Measurements from ENCODE around the gene MMEL1. TPM values are rescaled to one million over a fixed set of nuclear protein-coding genes. Genes with fewer than 3 reads are reported as not detected.

MMEL1 gene
- total and polyA plus RNA-seq, 2 donors (not counting 1 experiment from before 2014, with no cell fraction given), result not detected

- Mint-ChIP-seq H3K27ac (no peak overlapping the region), H3K9me3 (ENCODE audit: insufficient read depth) (peaks cover 2% of the 10 kb centered on the region), H3K4me3 (no peak overlapping the region), H3K4me1 (no peaks in the 10 kb centered on the region), H3K27me3 (peaks cover 9% of the 10 kb centered on the region)
- no peaks in the 10 kb centered on the region for H4K20me1 ChIP-seq (ENCODE audit: control insufficient read depth, insufficient read depth, low read length, poor library complexity, severe bottlenecking)
- no peak overlapping the region for H2AFZ ChIP-seq (ENCODE audit: insufficient read depth, low read depth, low read length, poor library complexity, severe bottlenecking)
- no peak overlapping the region for H3K4me2 ChIP-seq (replicated peaks; ENCODE audit: low read depth, low read length, poor library complexity, severe bottlenecking)
- no peak for TF ChIP-seq EZH2 (IDR thresholded peaks at IDR 0.05; ENCODE audit: borderline replicate concordance, insufficient read depth, low read depth, low read length, poor library complexity, severe bottlenecking)
- peaks cover 0 to 4% of the 10 kb centered on the region in 2 donors for H3K4me1 ChIP-seq (ENCODE audit: control insufficient read depth in 2 of 2, insufficient read depth in 2 of 2, low read length in 2 of 2)
- WGBS (ENCODE audit: insufficient coverage), result 91% methylated on average over 17 of the region's 17 CpGs
- peaks cover 0 to 19% (median 0%) of the 10 kb centered on the region in 4 experiments for H3K27me3 ChIP-seq (replicated peaks in 1 of 4; ENCODE audit: control extremely low read depth in 1 of 4, control insufficient read depth in 3 of 4, insufficient read depth in 4 of 4, low read length in 3 of 4)
- ATAC-seq (ENCODE audit: low read depth) (no peak), DNase-seq (no peak)
- POLR2A ChIA-PET, result no interaction called here
- no peak overlapping the region for H3K9ac ChIP-seq (ENCODE audit: low read length)
- H3K36me3 ChIP-seq (replicated peaks in 1 of 2; ENCODE audit: control extremely low read depth in 1 of 2, control insufficient read depth in 1 of 2, extremely low read depth in 1 of 2, insufficient read depth in 2 of 2, low read length in 1 of 2), result no peaks in the 10 kb centered on the region
- H3K27ac ChIP-seq (ENCODE audit: low read length in 2 of 2), result no peak overlapping the region
- no peak overlapping the region for H3K4me3 ChIP-seq (ENCODE audit: control extremely low read depth in 1 of 5, extremely low read depth in 1 of 5, insufficient read depth in 1 of 5, low read depth in 2 of 5, low read length in 4 of 5)
- CTCF ChIA-PET, result no interaction called here
- peaks cover 2 to 8% (median 5%) of the 10 kb centered on the region in 3 donors for H3K9me3 ChIP-seq (ENCODE audit: control extremely low read depth in 1 of 3, control insufficient read depth in 2 of 3, insufficient read depth in 1 of 3, low read length in 2 of 3)
- intact Hi-C loops (cut with micrococcal nuclease), result no loop called here
- H3K79me2 ChIP-seq (ENCODE audit: control insufficient read depth, insufficient read depth, low read length), result no peaks in the 10 kb centered on the region
These were observed 38.1 kb downstream of the MMEL1 start for GRCh38 chr1:2594641-2595131.

GRCh38 chr1:2594001-2594640 is 38.7 kb downstream of the MMEL1 start:
- H3K4me1 ChIP-seq (ENCODE audit: control insufficient read depth in 2 of 2, insufficient read depth in 2 of 2, low read length in 2 of 2), result peaks cover 0 to 4% of the 10 kb centered on the region in 2 donors
- 57% methylated on average over 20 of the region's 20 CpGs for WGBS (ENCODE audit: insufficient coverage)

More at GRCh38 chr1:2594001-2594640, 38.7 kb downstream of the MMEL1 start:
- H2AFZ ChIP-seq (ENCODE audit: insufficient read depth, low read depth, low read length, poor library complexity, severe bottlenecking), result no peak overlapping the region
- ChIA-PET POLR2A (no interaction called here), CTCF (no interaction called here)
- no peaks in the 10 kb centered on the region for H3K79me2 ChIP-seq (ENCODE audit: control insufficient read depth, insufficient read depth, low read length)
- H3K4me2 ChIP-seq (replicated peaks; ENCODE audit: low read depth, low read length, poor library complexity, severe bottlenecking), result no peak overlapping the region
- Mint-ChIP-seq H3K4me3 (no peak overlapping the region), H3K27me3 (peaks cover 9% of the 10 kb centered on the region), H3K27ac (no peak overlapping the region), H3K4me1 (peaks cover 2% of the 10 kb centered on the region), H3K9me3 (ENCODE audit: insufficient read depth) (peaks cover 2% of the 10 kb centered on the region)
- no peak for ATAC-seq (ENCODE audit: low read depth)
- TF ChIP-seq, protein P1, sequence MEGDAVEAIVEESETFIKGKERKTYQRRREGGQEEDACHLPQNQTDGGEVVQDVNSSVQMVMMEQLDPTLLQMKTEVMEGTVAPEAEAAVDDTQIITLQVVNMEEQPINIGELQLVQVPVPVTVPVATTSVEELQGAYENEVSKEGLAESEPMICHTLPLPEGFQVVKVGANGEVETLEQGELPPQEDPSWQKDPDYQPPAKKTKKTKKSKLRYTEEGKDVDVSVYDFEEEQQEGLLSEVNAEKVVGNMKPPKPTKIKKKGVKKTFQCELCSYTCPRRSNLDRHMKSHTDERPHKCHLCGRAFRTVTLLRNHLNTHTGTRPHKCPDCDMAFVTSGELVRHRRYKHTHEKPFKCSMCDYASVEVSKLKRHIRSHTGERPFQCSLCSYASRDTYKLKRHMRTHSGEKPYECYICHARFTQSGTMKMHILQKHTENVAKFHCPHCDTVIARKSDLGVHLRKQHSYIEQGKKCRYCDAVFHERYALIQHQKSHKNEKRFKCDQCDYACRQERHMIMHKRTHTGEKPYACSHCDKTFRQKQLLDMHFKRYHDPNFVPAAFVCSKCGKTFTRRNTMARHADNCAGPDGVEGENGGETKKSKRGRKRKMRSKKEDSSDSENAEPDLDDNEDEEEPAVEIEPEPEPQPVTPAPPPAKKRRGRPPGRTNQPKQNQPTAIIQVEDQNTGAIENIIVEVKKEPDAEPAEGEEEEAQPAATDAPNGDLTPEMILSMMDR (IDR thresholded peaks at IDR 0.05), result no peak
- no peak for TF ChIP-seq EZH2 (IDR thresholded peaks at IDR 0.05; ENCODE audit: borderline replicate concordance, insufficient read depth, low read depth, low read length, poor library complexity, severe bottlenecking)
- H3K36me3 ChIP-seq (replicated peaks in 1 of 2; ENCODE audit: control extremely low read depth in 1 of 2, control insufficient read depth in 1 of 2, extremely low read depth in 1 of 2, insufficient read depth in 2 of 2, low read length in 1 of 2), result no peaks in the 10 kb centered on the region
- peaks cover 2 to 8% (median 5%) of the 10 kb centered on the region in 3 donors for H3K9me3 ChIP-seq (ENCODE audit: control extremely low read depth in 1 of 3, control insufficient read depth in 2 of 3, insufficient read depth in 1 of 3, low read length in 2 of 3)
- H3K27me3 ChIP-seq (replicated peaks in 1 of 4; ENCODE audit: control extremely low read depth in 1 of 4, control insufficient read depth in 3 of 4, insufficient read depth in 4 of 4, low read length in 3 of 4), result peaks cover 0 to 19% (median 0%) of the 10 kb centered on the region in 4 experiments
- no peak for DNase-seq
- no peak overlapping the region for H3K4me3 ChIP-seq (ENCODE audit: control extremely low read depth in 1 of 5, extremely low read depth in 1 of 5, insufficient read depth in 1 of 5, low read depth in 2 of 5, low read length in 4 of 5)
- no peak overlapping the region for H3K27ac ChIP-seq (ENCODE audit: low read length in 2 of 2)
- H3K9ac ChIP-seq (ENCODE audit: low read length), result no peak overlapping the region
- intact Hi-C loops (cut with micrococcal nuclease), result no loop called here
- H4K20me1 ChIP-seq (ENCODE audit: control insufficient read depth, insufficient read depth, low read length, poor library complexity, severe bottlenecking), result no peaks in the 10 kb centered on the region

All from B cell (primary cell).